GM18499 (cell line): Measurements from ENCODE around the gene UNC5A.

Experiments
- ATAC-seq: cut with Tn5 transposase; IDR thresholded peaks from one replicate; pipeline ENCODE4 v1.9.1; 2021; ENCODE audit warnings: moderate number of reproducible peaks; ENCODE audit not compliant: insufficient read depth, unreplicated experiment

UNC5A gene

GRCh38 chr5:176837707-176838115, 27.4 kb downstream of the UNC5A start:
- ATAC-seq: no peak

GRCh38 chr5:176843673-176844072, 33.3 kb downstream of the UNC5A start:
- ATAC-seq: no peak

- no peak for ATAC-seq
Measured at GRCh38 chr5:176844281-176844680, 33.9 kb downstream of the UNC5A start.

- ATAC-seq: no peak
Measured at GRCh38 chr5:176844706-176845391, 34.5 kb downstream of the UNC5A start.

- no peak for ATAC-seq
Measured at GRCh38 chr5:176845392-176845713, 35.0 kb downstream of the UNC5A start.

GRCh38 chr5:176846335-176847140, 36.2 kb downstream of the UNC5A start:
- no peak for ATAC-seq

GRCh38 chr5:176847148-176847547, 36.8 kb downstream of the UNC5A start:
- ATAC-seq: no peak

- ATAC-seq: no peak
Measured at GRCh38 chr5:176847726-176848290, 37.4 kb downstream of the UNC5A start.

GRCh38 chr5:176848651-176849050, 38.3 kb downstream of the UNC5A start:
- ATAC-seq: no peak

- ATAC-seq: no peak
Measured at GRCh38 chr5:176849611-176850227, 39.4 kb downstream of the UNC5A start.

- ATAC-seq: no peak
Measured at GRCh38 chr5:176850371-176851245, 40.2 kb downstream of the UNC5A start.

- no peak for ATAC-seq
Measured at GRCh38 chr5:176851380-176851779, 41.0 kb downstream of the UNC5A start.

- no peak for ATAC-seq
Measured at GRCh38 chr5:176851871-176852658, 41.7 kb downstream of the UNC5A start.

GRCh38 chr5:176853151-176853778, 42.9 kb downstream of the UNC5A start:
- no peak for ATAC-seq

- no peak for ATAC-seq
Measured at GRCh38 chr5:176854164-176854563, 43.8 kb downstream of the UNC5A start.

- no peak for ATAC-seq
Measured at GRCh38 chr5:176855598-176855997, 45.2 kb downstream of the UNC5A start.

- no peak for ATAC-seq
Measured at GRCh38 chr5:176856746-176857145, 46.4 kb downstream of the UNC5A start.

- no peak for ATAC-seq
Measured at GRCh38 chr5:176857216-176857893, 47.0 kb downstream of the UNC5A start.
